Activated naive CD8-positive, alpha-beta T cell treated with anti-CD3 and anti-CD28 coated beads, Interleukin-2, amount 50 U/mL, for 16 hours (primary cell): ENCODE results near the gene SAP25.
"Not testable (repeated sequence)": the region's sequence is repeated elsewhere in the genome, so short reads cannot be mapped to it uniquely, and the experiment has no call there.

Experiments used
- DNase-seq: peaks from one replicate; pipeline ENCODE4 v3.0.0-alpha.2; 2020; ENCODE audit warnings: low read depth, low spot score

Gene SAP25

GRCh38 chr7:100535982-100536381 lies 37.7 kb downstream of the SAP25 start:
- not testable (repeated sequence) for DNase-seq

DNA sequence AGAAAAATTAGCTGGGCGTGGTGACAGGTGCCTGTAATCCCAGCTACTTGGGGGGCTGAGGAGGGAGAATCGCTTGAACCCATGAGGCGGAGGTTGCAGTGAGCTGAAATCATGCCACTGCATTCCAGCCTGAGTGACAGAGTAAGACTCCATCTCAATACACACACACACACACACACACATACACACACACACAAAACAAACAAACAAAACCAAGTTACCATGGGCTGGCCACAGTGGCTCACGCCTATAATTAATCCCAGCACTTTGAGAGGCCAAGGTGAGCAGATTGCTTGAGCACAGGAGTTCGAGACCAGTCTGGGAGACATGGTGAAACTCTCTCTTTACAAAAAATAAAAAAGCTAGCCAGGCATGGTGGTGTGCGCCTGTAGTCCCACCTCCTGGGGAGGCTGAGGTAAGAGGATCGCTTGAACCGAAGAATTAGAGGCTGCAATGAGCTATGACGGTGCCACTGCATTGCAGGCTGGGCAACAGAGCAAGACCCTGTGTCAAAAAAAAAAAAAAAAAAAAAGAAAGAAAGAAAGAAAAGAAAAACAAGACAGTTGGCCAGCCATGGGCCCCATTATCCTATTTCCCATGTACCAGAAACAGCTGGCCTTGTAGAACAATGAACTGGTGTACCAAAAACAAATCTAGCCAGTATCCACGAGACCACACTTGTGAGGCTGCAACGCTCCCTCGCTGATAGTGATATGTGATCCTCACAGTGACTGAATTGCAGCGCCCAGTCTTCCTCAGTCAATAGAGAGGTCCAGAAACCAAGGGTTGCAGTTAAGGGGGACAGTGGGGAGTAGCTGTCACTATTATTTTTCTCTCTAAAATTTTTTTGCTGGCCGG lies 41.3 kb downstream of the SAP25 start:
- no peak for DNase-seq

DNA sequence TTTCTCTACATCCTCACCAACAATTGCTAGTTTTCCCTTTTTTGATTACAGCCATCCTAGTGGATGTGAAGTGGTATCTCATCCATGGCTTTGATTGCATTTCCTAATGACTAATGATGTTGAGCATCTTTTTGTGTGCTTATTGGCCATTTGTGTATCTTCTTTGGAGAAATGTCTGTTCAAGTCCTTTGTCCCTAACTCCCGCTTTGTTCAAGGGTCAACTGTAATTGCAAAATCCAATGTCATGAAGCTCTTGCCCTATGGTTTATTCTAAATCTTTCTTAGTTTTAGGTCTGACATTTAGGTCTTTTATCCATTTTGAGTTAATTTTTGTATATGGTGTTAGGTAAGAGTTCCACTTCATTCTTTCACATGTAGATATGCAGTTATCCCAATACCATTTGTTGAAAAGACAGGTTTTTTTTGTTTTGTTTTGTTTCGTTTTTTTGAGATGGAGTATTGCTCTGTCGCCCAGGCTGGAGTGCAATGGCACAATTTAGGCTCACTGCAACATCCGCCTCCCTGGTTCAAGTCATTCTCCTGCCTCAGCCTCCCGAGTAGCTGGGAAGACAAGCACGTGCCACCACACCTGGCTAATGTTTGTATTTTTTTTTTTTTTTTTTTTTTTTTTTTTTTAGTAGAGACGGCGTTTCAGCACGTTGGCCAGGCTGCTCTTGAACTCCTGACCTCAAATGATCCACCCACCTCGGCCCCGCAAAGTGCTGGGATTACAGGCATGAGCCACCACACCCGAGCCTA lies 45.4 kb downstream of the SAP25 start:
- not testable (repeated sequence) for DNase-seq

GRCh38 chr7:100523192-100523591 lies 50.5 kb downstream of the SAP25 start:
- not testable (repeated sequence) for DNase-seq
